Chondrocyte (in vitro differentiated cells): Measurements from ENCODE around the gene NLN. TPM values are rescaled to one million over a fixed set of nuclear protein-coding genes. Genes with fewer than 3 reads are reported as not detected.

Source experiments
- DNase-seq: peaks from one replicate; pipeline ENCODE4 v3.0.0; 2021; ENCODE audit warnings: mixed read lengths, low spot score
- H3K27ac Mint-ChIP-seq: one replicate; pipeline ENCODE4 v1.8.0; 2021; ENCODE audit warnings: mild to moderate bottlenecking, moderate library complexity, mixed read lengths; ENCODE audit not compliant: unreplicated experiment
- H3K27me3 Mint-ChIP-seq: 2 replicates; pipeline ENCODE4 v1.8.0; 2021; ENCODE audit warnings: low read depth, mixed read lengths
- H3K36me3 Mint-ChIP-seq: 2 replicates; pipeline ENCODE4 v1.8.0; 2021; ENCODE audit warnings: low read depth, mixed read lengths
- H3K4me1 Mint-ChIP-seq: 2 replicates; pipeline ENCODE4 v1.8.0; 2021; ENCODE audit warnings: low read depth, mild to moderate bottlenecking, mixed read lengths
- H3K4me3 Mint-ChIP-seq: one replicate; pipeline ENCODE4 v1.8.0; 2021; ENCODE audit warnings: mild to moderate bottlenecking, moderate library complexity, mixed read lengths; ENCODE audit not compliant: unreplicated experiment
- H3K9me3 Mint-ChIP-seq: 2 replicates; pipeline ENCODE4 v1.8.0; 2021; ENCODE audit warnings: low read depth, mixed read lengths
- total RNA-seq: library from RNA; stranded (reverse); gene quantifications from 3 replicates; pipeline ENCODE4 v1.2.1, GENCODE V29; 2021
- TF ChIP-seq, protein P1 (sequence below): fragments of 200-600 bp; sonication (generic); IDR thresholded peaks from 2 replicates; pipeline ENCODE4 v1.5.0; 2021; ENCODE audit warnings: antibody characterized with exemption, mild to moderate bottlenecking, moderate library complexity

Gene NLN
- total RNA-seq, 1 donor from 2014 or later: 38.6 TPM

- no peaks in the 10 kb centered on the region for H3K27me3 Mint-ChIP-seq
- H3K4me3 Mint-ChIP-seq: no peak overlapping the region
- H3K4me1 Mint-ChIP-seq: peaks cover 14% of the 10 kb centered on the region
- no peaks in the 10 kb centered on the region for H3K36me3 Mint-ChIP-seq
- TF ChIP-seq, protein P1, sequence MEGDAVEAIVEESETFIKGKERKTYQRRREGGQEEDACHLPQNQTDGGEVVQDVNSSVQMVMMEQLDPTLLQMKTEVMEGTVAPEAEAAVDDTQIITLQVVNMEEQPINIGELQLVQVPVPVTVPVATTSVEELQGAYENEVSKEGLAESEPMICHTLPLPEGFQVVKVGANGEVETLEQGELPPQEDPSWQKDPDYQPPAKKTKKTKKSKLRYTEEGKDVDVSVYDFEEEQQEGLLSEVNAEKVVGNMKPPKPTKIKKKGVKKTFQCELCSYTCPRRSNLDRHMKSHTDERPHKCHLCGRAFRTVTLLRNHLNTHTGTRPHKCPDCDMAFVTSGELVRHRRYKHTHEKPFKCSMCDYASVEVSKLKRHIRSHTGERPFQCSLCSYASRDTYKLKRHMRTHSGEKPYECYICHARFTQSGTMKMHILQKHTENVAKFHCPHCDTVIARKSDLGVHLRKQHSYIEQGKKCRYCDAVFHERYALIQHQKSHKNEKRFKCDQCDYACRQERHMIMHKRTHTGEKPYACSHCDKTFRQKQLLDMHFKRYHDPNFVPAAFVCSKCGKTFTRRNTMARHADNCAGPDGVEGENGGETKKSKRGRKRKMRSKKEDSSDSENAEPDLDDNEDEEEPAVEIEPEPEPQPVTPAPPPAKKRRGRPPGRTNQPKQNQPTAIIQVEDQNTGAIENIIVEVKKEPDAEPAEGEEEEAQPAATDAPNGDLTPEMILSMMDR: no peak
- no peak for DNase-seq
- H3K9me3 Mint-ChIP-seq: peaks cover 4% of the 10 kb centered on the region
- H3K27ac Mint-ChIP-seq: no peak overlapping the region
Measured at GRCh38 chr5:65734921-65735320, 12.9 kb downstream of the NLN start.

- H3K9me3 Mint-ChIP-seq: peaks cover 4% of the 10 kb centered on the region
- no peak overlapping the region for H3K27ac Mint-ChIP-seq
- no peaks in the 10 kb centered on the region for H3K27me3 Mint-ChIP-seq
- DNase-seq: no peak
- H3K4me1 Mint-ChIP-seq: peaks cover 11% of the 10 kb centered on the region
- H3K4me3 Mint-ChIP-seq: no peak overlapping the region
- no peaks in the 10 kb centered on the region for H3K36me3 Mint-ChIP-seq
- TF ChIP-seq, protein P1: no peak
Measured at GRCh38 chr5:65736011-65736410, 14.0 kb downstream of the NLN start.

GRCh38 chr5:65737842-65738241 is 15.8 kb downstream of the NLN start:
- Mint-ChIP-seq H3K9me3 (peaks cover 4% of the 10 kb centered on the region), H3K36me3 (no peaks in the 10 kb centered on the region), H3K4me3 (no peak overlapping the region), H3K27me3 (no peaks in the 10 kb centered on the region), H3K27ac (no peak overlapping the region), H3K4me1 (peaks cover 23% of the 10 kb centered on the region)
- TF ChIP-seq, protein P1: no peak
- no peak for DNase-seq

DNA sequence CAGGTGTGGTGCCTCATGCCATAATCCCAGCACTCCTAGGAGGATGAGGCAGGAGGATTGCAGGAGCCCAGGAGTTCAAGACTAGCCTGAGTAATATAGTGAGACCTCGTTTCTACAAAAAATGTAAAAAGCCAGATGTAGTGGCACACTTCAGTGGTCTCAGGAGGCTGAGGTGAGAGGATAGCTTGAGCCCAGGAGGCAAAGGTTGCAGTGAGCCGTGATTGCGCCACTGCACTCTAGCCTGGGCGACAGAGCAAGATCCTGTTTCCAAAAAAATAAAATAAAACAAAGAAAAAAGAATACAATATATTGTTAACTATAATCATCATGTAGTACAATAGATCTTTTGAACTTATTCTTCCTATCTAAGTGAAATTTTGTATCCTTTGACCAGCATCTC is 16.3 kb downstream of the NLN start:
- Mint-ChIP-seq H3K4me3 (no peak overlapping the region), H3K4me1 (peaks cover 26% of the 10 kb centered on the region), H3K9me3 (peaks cover 4% of the 10 kb centered on the region), H3K27me3 (no peaks in the 10 kb centered on the region), H3K36me3 (no peaks in the 10 kb centered on the region), H3K27ac (no peak overlapping the region)
- TF ChIP-seq, protein P1: no peak
- no peak for DNase-seq

DNA sequence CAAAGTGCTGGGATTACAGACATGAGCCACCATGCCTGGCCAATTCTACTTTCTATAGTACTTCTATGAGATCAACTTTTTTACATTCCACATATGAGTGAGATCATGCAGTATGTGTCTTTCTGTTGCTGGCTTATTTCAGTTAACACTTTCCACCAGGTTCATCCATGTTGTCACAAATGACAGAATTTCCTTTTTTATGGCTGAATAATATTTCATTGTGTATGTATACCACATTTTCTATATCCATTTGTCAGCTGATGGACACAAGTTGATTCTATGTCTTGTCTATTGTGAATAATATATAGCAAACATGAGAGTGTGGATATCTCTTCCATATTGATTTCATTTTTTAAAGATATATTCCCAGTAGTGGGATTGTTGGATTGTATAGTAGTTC is 17.2 kb downstream of the NLN start:
- DNase-seq: no peak
- Mint-ChIP-seq H3K4me1 (peaks cover 33% of the 10 kb centered on the region), H3K4me3 (no peak overlapping the region), H3K27me3 (no peaks in the 10 kb centered on the region), H3K27ac (no peak overlapping the region), H3K36me3 (no peaks in the 10 kb centered on the region), H3K9me3 (peaks cover 4% of the 10 kb centered on the region)
- TF ChIP-seq, protein P1: no peak
